NCI-H1105 (cell line): ENCODE data around the gene RPS18.
"Not testable (repeated sequence)": the region's sequence is repeated elsewhere in the genome, so short reads cannot be mapped to it uniquely, and the experiment has no call there.

Source experiments
- DNase-seq: peaks from one replicate; lab custom pipeline; 2025; lab: John Stamatoyannopoulos, UW

The RPS18 gene

GRCh38 chr6:33271468-33272274 is at the start of gene RPS18, which contains the start of gene VPS52:
RPS18 (plus strand) TSS chr6:33272075; CDS start chr6:33272120, 45 bp downstream.
VPS52 (minus strand) TSS chr6:33271876; CDS start chr6:33271675, 201 bp downstream.
- peak; percentile 97 for DNase-seq

GRCh38 chr6:33226503-33227120 is 45.3 kb upstream of the RPS18 start:
- DNase-seq = not testable (repeated sequence)

- DNase-seq = no peak
These were observed 36.6 kb upstream of the RPS18 start for GRCh38 chr6:33235221-33235634.

GRCh38 chr6:33236328-33236727 is 35.5 kb upstream of the RPS18 start:
- no peak for DNase-seq

- DNase-seq = no peak
These were observed 35.0 kb upstream of the RPS18 start for GRCh38 chr6:33236852-33237251.

- no peak for DNase-seq
These were observed 34.1 kb upstream of the RPS18 start for GRCh38 chr6:33237741-33238140.

- no peak for DNase-seq
These were observed 29.9 kb upstream of the RPS18 start for GRCh38 chr6:33241968-33242367.

- DNase-seq = no peak
These were observed 28.4 kb upstream of the RPS18 start for GRCh38 chr6:33243476-33243875.

GRCh38 chr6:33247977-33248642 is 23.8 kb upstream of the RPS18 start:
- DNase-seq = peak; percentile 76

- DNase-seq = no peak
These were observed 23.3 kb upstream of the RPS18 start for GRCh38 chr6:33248643-33248931.

- DNase-seq = peak; percentile 98
These were observed 22.7 kb upstream of the RPS18 start for GRCh38 chr6:33248932-33249731.

GRCh38 chr6:33249732-33250630 is 21.9 kb upstream of the RPS18 start:
- DNase-seq = no peak

GRCh38 chr6:33250731-33251130 is 21.1 kb upstream of the RPS18 start:
- no peak for DNase-seq

GRCh38 chr6:33251395-33252012 is 20.4 kb upstream of the RPS18 start:
- no peak for DNase-seq

GRCh38 chr6:33252759-33253158 is 19.1 kb upstream of the RPS18 start:
- no peak for DNase-seq

- no peak for DNase-seq
These were observed 17.3 kb upstream of the RPS18 start for GRCh38 chr6:33254591-33254990.

GRCh38 chr6:33259032-33259431 is 12.8 kb upstream of the RPS18 start:
- no peak for DNase-seq

GRCh38 chr6:33262490-33262889 is 9.4 kb upstream of the RPS18 start:
- not testable (repeated sequence) for DNase-seq

- DNase-seq = no peak
These were observed 7.9 kb upstream of the RPS18 start for GRCh38 chr6:33264015-33264414.

- DNase-seq = no peak
These were observed 783 bp upstream of the RPS18 start for GRCh38 chr6:33271117-33271467.
